ENCODE measurements around the gene PPP1R37.

- TF ChIP-seq CTCF (IDR thresholded peaks at IDR 0.05), result no peak
- TF ChIP-seq POLR2A (IDR thresholded peaks at IDR 0.05), result no peak
These were observed 23.0 kb downstream of the PPP1R37 start for GRCh38 chr19:45115809-45116615.

All from thyroid gland (tissue), 4 donors.